Right lobe of liver (tissue), 4 donors: ENCODE results near the gene LRRTM2.

Experiments used
- CTCF ChIP-seq, 4 donors: fragments of 200-600 bp in 3 of 4; fragments of 450-650 bp in 1 of 4; IDR thresholded peaks; one replicate each; pipeline versions ENCODE4 v1.5.1 to v1.8.0; 2016 to 2022; ENCODE audit warnings: antibody characterized with exemption in 4 of 4, mild to moderate bottlenecking in 2 of 4
- POLR2A ChIP-seq: fragments of 450-650 bp; IDR thresholded peaks from one replicate; pipeline ENCODE4 v1.6.1; 2017; ENCODE audit warnings: antibody characterized with exemption, mild to moderate bottlenecking
- donor health status: DM: no; HTN: no; CAD: no.
- donor health status: DM: no; HTN: no; CAD: no.
- donor health status: DM: no; HTN: yes; CAD: no.

DNA sequence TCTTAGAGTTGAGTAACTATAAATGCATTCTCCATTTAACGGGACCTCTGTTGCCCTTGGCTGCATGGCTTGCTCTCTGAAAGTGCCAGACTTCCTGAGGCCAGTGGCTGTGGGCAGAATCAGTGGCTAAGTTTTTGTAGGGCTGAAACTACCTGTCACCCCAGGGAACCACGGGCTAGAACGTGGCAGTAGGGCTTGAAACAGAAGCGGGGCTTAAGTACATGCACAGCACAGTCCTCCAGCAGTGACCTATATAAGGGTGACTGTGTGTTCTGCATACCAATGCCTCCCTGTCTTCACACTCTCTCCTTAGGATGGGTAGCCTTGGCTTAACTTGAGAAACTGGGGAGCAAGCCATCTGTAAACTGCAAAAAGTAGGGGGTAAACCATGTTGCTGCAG, 43.6 kb upstream of the LRRTM2 start:
- TF ChIP-seq CTCF (IDR thresholded peaks at IDR 0.05) (no peak), POLR2A (no peak)
